Thyroid gland (tissue), 4 donors: ENCODE data around the gene CEBPB. TPM values are rescaled to one million over a fixed set of nuclear protein-coding genes. Genes with fewer than 3 reads are reported as not detected.

Experiments used
- DNase-seq, 2 donors: peaks; one replicate each; pipeline ENCODE4 v3.0.0-alpha.2; 2019
- H3K27ac ChIP-seq, 3 donors: fragments of 200-600 bp; sonication (generic); 1 replicate in 2 of 3; 2 replicates in 1 of 3; pipeline ENCODE4 v1.5.1; 2016 to 2019; ENCODE audit warnings: mild to moderate bottlenecking in 1 of 3, moderate library complexity in 1 of 3
- H3K27me3 ChIP-seq: fragments of 200-600 bp; sonication (generic); one replicate; pipeline ENCODE4 v1.5.1; 2019
- H3K36me3 ChIP-seq, 2 donors: fragments of 200-600 bp; sonication (generic); one replicate each; pipeline ENCODE4 v1.5.1; 2016 to 2019
- H3K4me1 ChIP-seq, 2 donors: fragments of 200-600 bp; sonication (generic); one replicate each; pipeline ENCODE4 v1.5.1; 2017 to 2019
- H3K4me3 ChIP-seq, 3 donors: fragments of 200-600 bp; sonication (generic); replicated peaks in 1 of 3; 1 replicate in 2 of 3; 2 replicates in 1 of 3; pipeline ENCODE4 v1.5.1; 2016; ENCODE audit warnings: mild to moderate bottlenecking in 1 of 3
- H3K9me3 ChIP-seq: fragments of 200-600 bp; sonication (generic); one replicate; pipeline ENCODE4 v1.5.1; 2017
- CTCF ChIP-seq, 6 experiments: fragments of 200-600 bp in 3 of 6; fragments of 450-650 bp in 3 of 6; sonication (generic) in 3 of 6; IDR thresholded peaks; one replicate each; pipeline ENCODE4 v1.5.1; 2016 to 2019; ENCODE audit warnings: antibody characterized with exemption in 6 of 6, mild to moderate bottlenecking in 2 of 6, inconsistent platforms in 1 of 6, moderate library complexity in 1 of 6
- POLR2A ChIP-seq, 2 donors: fragments of 450-650 bp; IDR thresholded peaks; one replicate each; pipeline ENCODE4 v1.6.1; 2017; ENCODE audit warnings: antibody characterized with exemption in 2 of 2, mild to moderate bottlenecking in 2 of 2, moderate library complexity in 1 of 2
- WGBS, 2 donors: methylation state at CpG; one replicate each; pipeline ENCODE4 v1.1.5; 2017; 5-methylcytosine and 5-hydroxymethylcytosine counted together
- intact Hi-C: fragments of 100-400 bp; cut with DNase I; formaldehyde crosslinking; loops from one replicate; pipeline ENCODE4 v1.15.1; 2023
- total RNA-seq, 4 donors: library from RNA; depleted of rRNA; stranded (reverse); fragments of >200 nt; gene quantifications; one replicate each; pipeline ENCODE4 v1.2.3, GENCODE V29; 2016

Gene CEBPB
- total RNA-seq, 4 donors from 2014 or later: 61.7 to 132 (median 104) TPM

GRCh38 chr20:50169329-50169823 is 21.3 kb upstream of the CEBPB start:
- DNase-seq: peak; percentile 83 to 84
- 23 to 27% methylated on average over 5 of the region's 5 CpGs for WGBS, 2 donors
- intact Hi-C loops: loop anchor here (5.0 kb wide), 1 partner anchor 47 kb away; no protein-coding TSS in a partner anchor
- H3K4me3 ChIP-seq: no peak overlapping the region
- no peaks in the 10 kb centered on the region for H3K36me3 ChIP-seq
- TF ChIP-seq POLR2A (IDR thresholded peaks at IDR 0.05) (no peak), CTCF (IDR thresholded peaks at IDR 0.05) (peak; percentile 86 to 98 (median 93))
- H3K4me1 ChIP-seq: peaks cover 22 to 35% of the 10 kb centered on the region in 2 donors
- H3K9me3 ChIP-seq: no peaks in the 10 kb centered on the region
- H3K27ac ChIP-seq: no peak overlapping the region
- no peaks in the 10 kb centered on the region for H3K27me3 ChIP-seq

- no peak for TF ChIP-seq POLR2A (IDR thresholded peaks at IDR 0.05)
- TF ChIP-seq CTCF (IDR thresholded peaks at IDR 0.05): no peak
- Histone ChIP-seq H3K4me1 (peaks cover 18 to 32% of the 10 kb centered on the region in 2 donors), H3K4me3 (no peak overlapping the region), H3K9me3 (no peaks in the 10 kb centered on the region), H3K27ac (no peak overlapping the region), H3K36me3 (no peaks in the 10 kb centered on the region), H3K27me3 (no peaks in the 10 kb centered on the region)
- no peak for DNase-seq
- WGBS, 2 donors: 91 to 93% methylated on average over 14 of the region's 14 CpGs
- intact Hi-C loops: loop anchor here (10.0 kb wide), 1 partner anchor 196 kb away; no protein-coding TSS in a partner anchor
These were observed 19.9 kb upstream of the CEBPB start for GRCh38 chr20:50170549-50171220.

- Histone ChIP-seq H3K27ac (peak overlapping the region; percentile 75 to 88 (median 78)), H3K9me3 (no peaks in the 10 kb centered on the region), H3K27me3 (no peaks in the 10 kb centered on the region), H3K4me1 (peaks cover 7 to 18% of the 10 kb centered on the region in 2 donors), H3K4me3 (peak overlapping the region; percentile 13 to 37 (median 30)), H3K36me3 (no peaks in the 10 kb centered on the region)
- 4 to 7% methylated on average over 15 to 31 of the region's 36 CpGs for WGBS, 2 donors
- TF ChIP-seq POLR2A (IDR thresholded peaks at IDR 0.05) (peak; percentile 17 to 79), CTCF (IDR thresholded peaks at IDR 0.05) (no peak)
- DNase-seq: peak; percentile 84 to 87
- intact Hi-C loops: loop anchor here (10.0 kb wide), 1 partner anchor 198 kb away; no protein-coding TSS in a partner anchor
These were observed 18.1 kb upstream of the CEBPB start for GRCh38 chr20:50172347-50173013.

- 77 to 84% methylated on average over 5 of the region's 5 CpGs for WGBS, 2 donors
- H3K27ac ChIP-seq: no peak overlapping the region
- intact Hi-C loops: loop anchor here (10.0 kb wide), 1 partner anchor 200 kb away; no protein-coding TSS in a partner anchor
- TF ChIP-seq POLR2A (IDR thresholded peaks at IDR 0.05): no peak
- TF ChIP-seq CTCF (IDR thresholded peaks at IDR 0.05): no peak
- no peaks in the 10 kb centered on the region for H3K9me3 ChIP-seq
- H3K4me1 ChIP-seq: peaks cover 7 to 13% of the 10 kb centered on the region in 2 donors
- no peaks in the 10 kb centered on the region for H3K36me3 ChIP-seq
- H3K4me3 ChIP-seq: no peak overlapping the region
- no peaks in the 10 kb centered on the region for H3K27me3 ChIP-seq
- no peak for DNase-seq
These were observed 16.2 kb upstream of the CEBPB start for GRCh38 chr20:50174456-50174855.
